ENCODE results near the gene GZMM. TPM values are rescaled to one million over a fixed set of nuclear protein-coding genes. Genes with fewer than 3 reads are reported as not detected.

GZMM gene
- total RNA-seq, 2 experiments from 2014 or later = 52.7 to 58.5 TPM

DNA sequence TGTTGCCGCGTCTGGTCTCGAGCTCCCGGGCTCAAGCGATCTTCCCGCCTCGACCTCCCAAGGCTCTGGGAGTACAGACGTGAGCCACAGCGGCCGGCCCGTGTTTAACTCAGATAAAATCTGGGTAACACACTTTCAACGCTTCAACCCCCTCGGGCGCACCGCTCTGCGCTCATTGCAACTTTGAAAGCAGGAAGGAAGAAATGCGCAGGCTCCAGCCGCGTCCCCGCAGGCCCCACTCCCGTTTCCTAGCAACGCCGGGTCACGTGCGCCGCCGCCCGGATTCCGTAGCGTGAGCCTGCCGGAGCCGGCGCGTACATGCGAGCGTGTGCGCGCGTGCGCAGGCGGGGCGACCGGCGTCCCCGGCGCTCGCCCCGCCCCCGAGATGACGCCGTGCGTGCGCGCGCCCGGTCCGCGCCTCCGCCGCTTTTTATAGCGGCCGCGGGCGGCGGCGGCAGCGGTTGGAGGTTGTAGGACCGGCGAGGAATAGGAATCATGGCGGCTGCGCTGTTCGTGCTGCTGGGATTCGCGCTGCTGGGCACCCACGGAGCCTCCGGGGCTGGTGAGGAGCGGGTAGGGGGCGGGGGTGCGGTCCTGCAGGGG, 28.4 kb downstream of the GZMM start, which contains the start of gene BSG:
TSS of gene BSG (plus strand) at position 457 of the 603 bp plus-strand sequence. CDS start at position 496, 39 bp downstream.
- intact Hi-C loops (cut with micrococcal nuclease) = no loop called here
- Mint-ChIP-seq H3K4me1 (ENCODE audit: low read depth) (peaks cover 39% of the 10 kb centered on the region), H3K36me3 (ENCODE audit: low read depth) (peaks cover 14% of the 10 kb centered on the region), H3K27ac (peak within 1 kb of the TSS; percentile 95), H3K27me3 (no peaks in the 10 kb centered on the region), H3K4me3 (peak within 1 kb of the TSS; percentile 87), H3K9me3 (no peaks in the 10 kb centered on the region)
- peak; percentile 86 for ATAC-seq
- POLR2A ChIA-PET = interaction anchor here (0.9 to 2.1 kb wide), 8 partner anchors 9 to 91 kb away, joined by 3 to 11 read pairs (median 7); partner anchors contain the start of genes CDC34 and RNF126
- peak; percentile 99 for DNase-seq
- TF ChIP-seq, protein P1, sequence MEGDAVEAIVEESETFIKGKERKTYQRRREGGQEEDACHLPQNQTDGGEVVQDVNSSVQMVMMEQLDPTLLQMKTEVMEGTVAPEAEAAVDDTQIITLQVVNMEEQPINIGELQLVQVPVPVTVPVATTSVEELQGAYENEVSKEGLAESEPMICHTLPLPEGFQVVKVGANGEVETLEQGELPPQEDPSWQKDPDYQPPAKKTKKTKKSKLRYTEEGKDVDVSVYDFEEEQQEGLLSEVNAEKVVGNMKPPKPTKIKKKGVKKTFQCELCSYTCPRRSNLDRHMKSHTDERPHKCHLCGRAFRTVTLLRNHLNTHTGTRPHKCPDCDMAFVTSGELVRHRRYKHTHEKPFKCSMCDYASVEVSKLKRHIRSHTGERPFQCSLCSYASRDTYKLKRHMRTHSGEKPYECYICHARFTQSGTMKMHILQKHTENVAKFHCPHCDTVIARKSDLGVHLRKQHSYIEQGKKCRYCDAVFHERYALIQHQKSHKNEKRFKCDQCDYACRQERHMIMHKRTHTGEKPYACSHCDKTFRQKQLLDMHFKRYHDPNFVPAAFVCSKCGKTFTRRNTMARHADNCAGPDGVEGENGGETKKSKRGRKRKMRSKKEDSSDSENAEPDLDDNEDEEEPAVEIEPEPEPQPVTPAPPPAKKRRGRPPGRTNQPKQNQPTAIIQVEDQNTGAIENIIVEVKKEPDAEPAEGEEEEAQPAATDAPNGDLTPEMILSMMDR (IDR thresholded peaks at IDR 0.05) = no peak
- CTCF ChIA-PET = interaction anchor here (0.7 to 1.0 kb wide), 3 partner anchors 12 to 61 kb away, joined by 3 to 4 read pairs (median 3); no protein-coding TSS in a partner anchor

DNA sequence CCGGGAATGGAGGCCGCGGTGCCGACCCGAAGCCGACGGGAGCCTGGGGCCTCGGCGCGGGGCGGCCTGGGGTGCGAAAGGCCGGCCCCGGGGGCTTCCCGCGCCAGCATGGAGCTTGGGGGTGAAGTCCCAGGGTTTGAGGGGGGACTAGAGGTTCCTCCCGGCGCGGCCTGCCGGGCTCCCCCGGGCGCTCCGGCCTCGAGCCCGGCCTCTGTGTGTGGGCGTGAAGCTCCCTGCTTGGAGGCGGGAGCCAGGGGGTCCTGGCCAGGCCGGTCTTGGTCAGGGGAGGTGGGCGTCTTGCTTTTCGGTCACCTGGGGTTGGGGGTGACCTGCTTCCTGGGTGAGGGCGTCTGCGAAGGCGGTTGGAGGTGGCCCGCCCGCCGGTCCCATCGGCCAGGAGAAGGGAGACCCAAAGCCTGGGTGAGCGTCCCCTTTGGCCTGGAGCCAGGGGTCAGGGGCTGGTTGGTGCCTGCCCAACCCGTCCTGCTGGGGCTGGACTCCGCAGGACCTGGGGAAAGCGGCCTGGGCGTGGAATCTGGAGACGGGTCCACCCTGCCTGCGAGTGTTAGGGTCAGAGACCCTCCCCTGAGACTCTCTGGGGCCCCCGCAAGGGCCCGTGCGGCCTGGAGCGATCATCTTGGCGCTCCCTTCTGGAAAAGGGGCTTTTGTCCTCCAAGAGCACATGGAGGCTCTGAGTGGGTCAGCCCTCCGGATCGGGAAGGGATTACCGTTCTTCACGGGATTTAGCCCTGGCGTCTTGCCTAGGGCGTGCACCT, 29.1 kb downstream of the GZMM start:
- ChIA-PET POLR2A (interaction anchor here (1.0 to 2.1 kb wide), 6 partner anchors 9 to 90 kb away, joined by 3 to 11 read pairs (median 7); partner anchors contain the start of genes CDC34 and RNF126), CTCF (interaction anchor here (0.9 kb wide), 1 partner anchor 11 kb away, joined by 4 read pairs; no protein-coding TSS in a partner anchor)
- peaks cover 14% of the 10 kb centered on the region for H3K36me3 Mint-ChIP-seq (ENCODE audit: low read depth)
- H3K27ac Mint-ChIP-seq = peak overlapping the region; percentile 69
- no peaks in the 10 kb centered on the region for H3K9me3 Mint-ChIP-seq
- TF ChIP-seq, protein P1 (IDR thresholded peaks at IDR 0.05) = no peak
- H3K4me1 Mint-ChIP-seq (ENCODE audit: low read depth) = peaks cover 40% of the 10 kb centered on the region
- H3K4me3 Mint-ChIP-seq = peak overlapping the region; percentile 87
- intact Hi-C loops (cut with micrococcal nuclease) = no loop called here
- DNase-seq = peak; percentile 36
- peak; percentile 10 for ATAC-seq
- H3K27me3 Mint-ChIP-seq = no peaks in the 10 kb centered on the region

DNA sequence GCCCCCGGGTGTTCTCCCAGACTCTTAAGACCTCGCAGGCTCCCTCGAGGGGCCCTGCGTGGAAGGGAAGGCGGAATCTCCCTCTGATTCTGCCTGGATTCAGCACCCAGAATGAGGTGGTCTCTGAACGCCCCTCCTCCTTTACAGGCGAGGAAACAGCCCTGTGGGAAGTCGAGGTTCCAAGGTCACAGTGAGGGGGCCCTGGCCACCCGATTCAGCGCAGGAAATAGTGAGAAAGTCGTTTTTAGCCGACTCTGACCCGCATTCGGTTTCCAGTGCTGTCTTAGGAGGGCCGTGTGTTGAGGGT, 29.6 kb downstream of the GZMM start:
- H3K27me3 Mint-ChIP-seq = no peaks in the 10 kb centered on the region
- DNase-seq (no peak), ATAC-seq (no peak)
- peak overlapping the region; percentile 87 for H3K4me3 Mint-ChIP-seq
- H3K27ac Mint-ChIP-seq = peak overlapping the region; percentile 69
- CTCF ChIA-PET = interaction anchor here (2.0 kb wide), 1 partner anchor 10 kb away, joined by 7 read pairs; no protein-coding TSS in a partner anchor
- no peaks in the 10 kb centered on the region for H3K9me3 Mint-ChIP-seq
- intact Hi-C loops (cut with micrococcal nuclease) = no loop called here
- H3K4me1 Mint-ChIP-seq (ENCODE audit: low read depth) = peaks cover 43% of the 10 kb centered on the region
- POLR2A ChIA-PET = no interaction called here
- H3K36me3 Mint-ChIP-seq (ENCODE audit: low read depth) = peaks cover 16% of the 10 kb centered on the region
- TF ChIP-seq, protein P1 (IDR thresholded peaks at IDR 0.05) = no peak

DNA sequence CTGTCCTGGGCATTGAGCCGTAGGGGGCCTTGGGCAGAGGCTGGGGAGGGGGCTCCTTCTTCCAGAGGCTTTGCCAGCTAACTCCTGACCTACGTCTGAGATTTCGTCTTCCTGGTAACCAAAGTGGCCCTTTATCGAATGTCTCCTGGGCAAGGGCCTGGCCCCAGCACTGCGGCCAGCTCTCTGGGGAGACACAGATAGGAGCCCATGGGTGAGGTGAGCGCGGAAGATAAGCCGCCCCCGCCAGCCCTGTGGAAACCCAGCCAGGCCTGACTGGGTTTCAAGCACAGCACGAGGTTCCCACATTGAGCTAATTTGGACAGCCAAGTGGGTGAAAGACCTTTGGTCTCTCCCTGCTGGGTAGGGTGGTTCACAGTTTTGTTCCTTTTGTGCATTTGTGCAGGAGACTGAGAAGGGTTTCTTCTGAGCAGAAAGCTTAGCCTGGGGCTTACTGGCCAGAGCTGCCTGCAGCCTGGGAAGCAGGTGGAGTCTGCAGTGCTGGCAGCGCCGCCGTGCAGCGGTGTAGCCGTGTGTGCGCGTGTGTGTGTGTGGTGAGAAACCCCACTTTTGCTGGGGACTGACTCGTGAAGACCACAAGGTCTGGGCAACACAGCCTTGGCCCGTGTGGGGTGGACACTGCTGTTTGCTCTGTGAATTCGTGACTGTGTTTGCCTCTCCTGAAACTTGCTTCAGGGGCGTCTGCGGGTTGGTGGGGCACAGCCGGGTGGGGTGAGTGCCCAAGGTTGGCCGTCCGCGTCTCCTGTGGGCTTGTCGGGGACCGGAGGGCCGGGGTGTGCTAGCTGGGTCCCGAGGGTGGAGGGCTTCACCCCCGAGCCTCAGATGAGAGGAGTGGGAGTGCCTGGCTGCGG, 31.0 kb downstream of the GZMM start:
- intact Hi-C loops (cut with micrococcal nuclease) = no loop called here
- H3K9me3 Mint-ChIP-seq = no peaks in the 10 kb centered on the region
- H3K4me1 Mint-ChIP-seq (ENCODE audit: low read depth) = peaks cover 40% of the 10 kb centered on the region
- ATAC-seq (no peak), DNase-seq (no peak)
- no peaks in the 10 kb centered on the region for H3K27me3 Mint-ChIP-seq
- ChIA-PET CTCF (interaction anchor here (0.8 to 2.0 kb wide), 4 partner anchors 9 to 41 kb away, joined by 3 to 7 read pairs (median 3); no protein-coding TSS in a partner anchor), POLR2A (interaction anchor here (0.7 to 1.8 kb wide), 5 partner anchors 9 to 86 kb away, joined by 3 to 8 read pairs (median 3); no protein-coding TSS in a partner anchor)
- TF ChIP-seq, protein P1 (IDR thresholded peaks at IDR 0.05) = no peak
- H3K36me3 Mint-ChIP-seq (ENCODE audit: low read depth) = peaks cover 13% of the 10 kb centered on the region
- peak overlapping the region; percentile 87 for H3K4me3 Mint-ChIP-seq
- H3K27ac Mint-ChIP-seq = no peak overlapping the region
